ENCODE data around the gene TET1. TPM values are rescaled to one million over a fixed set of nuclear protein-coding genes. Genes with fewer than 3 reads are reported as not detected.
"Not testable (repeated sequence)": the region's sequence is repeated elsewhere in the genome, so short reads cannot be mapped to it uniquely, and the experiment has no call there.

The TET1 gene
- total and polyA plus RNA-seq, 2 experiments from 2014 or later = 37.2 to 90.5 TPM

- Histone ChIP-seq H3K27me3 (ENCODE audit: insufficient read depth) (no peaks in the 10 kb centered on the region), H3K4me2 (no peak overlapping the region)
- DNase-seq (ENCODE audit: low spot score) = no peak
These were observed 42.9 kb upstream of the TET1 start for GRCh38 chr10:68517188-68517587.

GRCh38 chr10:68518609-68519008 is 41.5 kb upstream of the TET1 start:
- H4K20me1 ChIP-seq (replicated peaks; ENCODE audit: insufficient read depth); H3K79me2 ChIP-seq (replicated peaks; ENCODE audit: insufficient read depth); H3K36me3 ChIP-seq (ENCODE audit: insufficient read depth); H3K27me3 Mint-ChIP-seq (ENCODE audit: insufficient read depth, low read depth, poor library complexity); H3K27ac ChIP-seq (ENCODE audit: low read depth); H3K27me3 ChIP-seq (ENCODE audit: insufficient read depth); H3K27ac Mint-ChIP-seq; H3K4me1 Mint-ChIP-seq; H3K4me3 Mint-ChIP-seq; H3K4me3 ChIP-seq; H3K4me2 ChIP-seq; DNase-seq (ENCODE audit: low spot score); ATAC-seq; H3F3A ChIP-seq (replicated peaks; ENCODE audit: low read depth); H2AFZ ChIP-seq; H3K9me2 ChIP-seq (ENCODE audit: insufficient read depth); H3K9me3 Mint-ChIP-seq; H3K4me1 ChIP-seq (ENCODE audit: insufficient read depth); H3K36me3 Mint-ChIP-seq (ENCODE audit: low read depth): not testable (repeated sequence)

More at GRCh38 chr10:68517188-68517587, 42.9 kb upstream of the TET1 start:
- H3K79me2 ChIP-seq (replicated peaks; ENCODE audit: insufficient read depth) = no peaks in the 10 kb centered on the region
- Mint-ChIP-seq H3K4me1 (peaks cover 10% of the 10 kb centered on the region; the same call in 2 of the 3 replicates), H3K4me3 (no peak overlapping the region), H3K36me3 (ENCODE audit: low read depth) (peaks cover 2% of the 10 kb centered on the region; the same call in 1 of the 3 replicates), H3K27ac (no peak overlapping the region; the same call in 1 of the 2 replicates), H3K27me3 (ENCODE audit: insufficient read depth, low read depth, poor library complexity) (peaks cover 2% of the 10 kb centered on the region), H3K9me3 (no peaks in the 10 kb centered on the region)
- 0 out of 2 replicates have a peak overlapping the region, but pooled peaks have one; percentile 8 for H3K27ac ChIP-seq (ENCODE audit: low read depth)
- no peaks in the 10 kb centered on the region for H3K9me2 ChIP-seq (ENCODE audit: insufficient read depth)
- no peak overlapping the region for H3K4me3 ChIP-seq
- no peaks in the 10 kb centered on the region; the same call in 1 of the 2 replicates for H3K4me1 ChIP-seq (ENCODE audit: insufficient read depth)
- no peaks in the 10 kb centered on the region for H3K36me3 ChIP-seq (ENCODE audit: insufficient read depth)
- ATAC-seq = no peak
- TF ChIP-seq EZH2phosphoT487 (IDR thresholded peaks at IDR 0.05; ENCODE audit: unreplicated experiment) = no peak
- TF ChIP-seq CREB1 (CRISPR knock-in tag; IDR thresholded peaks at IDR 0.05; ENCODE audit: low read depth) = no peak
- TF ChIP-seq JUNB (IDR thresholded peaks at IDR 0.05; ENCODE audit: unreplicated experiment) = no peak
- TF ChIP-seq ETS1 (IDR thresholded peaks at IDR 0.05) = no peak
- TF ChIP-seq EZH2 (IDR thresholded peaks at IDR 0.05; ENCODE audit: low read depth, unreplicated experiment) = no peak
- H3F3A ChIP-seq (replicated peaks; ENCODE audit: low read depth) = no peaks in the 10 kb centered on the region
- H4K20me1 ChIP-seq (replicated peaks; ENCODE audit: insufficient read depth) = no peaks in the 10 kb centered on the region; the same call in 1 of the 2 replicates
- H2AFZ ChIP-seq = no peak overlapping the region

GRCh38 chr10:68525490-68526038 is 34.6 kb upstream of the TET1 start:
- H4K20me1 ChIP-seq (replicated peaks; ENCODE audit: insufficient read depth); H3K4me1 Mint-ChIP-seq; H3K27me3 Mint-ChIP-seq (ENCODE audit: insufficient read depth, low read depth, poor library complexity); H3K36me3 ChIP-seq (ENCODE audit: insufficient read depth); H2AFZ ChIP-seq; DNase-seq (ENCODE audit: low spot score); ATAC-seq; H3K9me2 ChIP-seq (ENCODE audit: insufficient read depth); H3K9me3 Mint-ChIP-seq; H3K27ac Mint-ChIP-seq; H3K4me1 ChIP-seq (ENCODE audit: insufficient read depth); H3K79me2 ChIP-seq (replicated peaks; ENCODE audit: insufficient read depth); H3K27me3 ChIP-seq (ENCODE audit: insufficient read depth); H3K36me3 Mint-ChIP-seq (ENCODE audit: low read depth): not testable (repeated sequence)
- Histone ChIP-seq H3F3A (replicated peaks; ENCODE audit: low read depth) (peaks cover 13% of the 10 kb centered on the region), H3K27ac (ENCODE audit: low read depth) (peak overlapping the region; percentile 76), H3K4me2 (peak overlapping the region; percentile 88; the same call in 1 of the 2 replicates), H3K4me3 (peak overlapping the region; percentile 100; the same call in 1 of the 2 replicates)
- H3K4me3 Mint-ChIP-seq = 0 out of 3 replicates have a peak overlapping the region, but pooled peaks have one; percentile 14

Measured in GM23338 (cell line).